Measurements from ENCODE around the gene THAP11. TPM values are rescaled to one million over a fixed set of nuclear protein-coding genes. Genes with fewer than 3 reads are reported as not detected.

The THAP11 gene
- total and polyA plus RNA-seq, 7 donors, result 30.2 to 78.6 (median 35.0) TPM

- Histone ChIP-seq H3K36me3 (ENCODE audit: insufficient read depth in 1 of 2, low read depth in 1 of 2) (peaks cover 6 to 91% of the 10 kb centered on the region in 2 donors), H3K27me3 (ENCODE audit: insufficient read depth in 3 of 3, low read length in 2 of 3) (no peaks in the 10 kb centered on the region), H3K27ac (peak overlapping the region; percentile 93), H3K9me3 (no peaks in the 10 kb centered on the region), H3K4me3 (peak overlapping the region; percentile 31), H3K4me1 (peaks cover 61% of the 10 kb centered on the region)
- peak; percentile 56 to 69 (median 65) for ATAC-seq
- intact Hi-C loops (cut with DNase I), result loop anchor here (2.0 to 10.0 kb wide), 3 partner anchors 47 to 353 kb away; partner anchors contain the start of gene ESRP2 (in 1 of the 2)
- peak; percentile 50 to 82 for DNase-seq
- 17 to 44% (median 34%) methylated on average over 21 of the region's 21 CpGs for WGBS, 3 donors
- TF ChIP-seq, protein P1, sequence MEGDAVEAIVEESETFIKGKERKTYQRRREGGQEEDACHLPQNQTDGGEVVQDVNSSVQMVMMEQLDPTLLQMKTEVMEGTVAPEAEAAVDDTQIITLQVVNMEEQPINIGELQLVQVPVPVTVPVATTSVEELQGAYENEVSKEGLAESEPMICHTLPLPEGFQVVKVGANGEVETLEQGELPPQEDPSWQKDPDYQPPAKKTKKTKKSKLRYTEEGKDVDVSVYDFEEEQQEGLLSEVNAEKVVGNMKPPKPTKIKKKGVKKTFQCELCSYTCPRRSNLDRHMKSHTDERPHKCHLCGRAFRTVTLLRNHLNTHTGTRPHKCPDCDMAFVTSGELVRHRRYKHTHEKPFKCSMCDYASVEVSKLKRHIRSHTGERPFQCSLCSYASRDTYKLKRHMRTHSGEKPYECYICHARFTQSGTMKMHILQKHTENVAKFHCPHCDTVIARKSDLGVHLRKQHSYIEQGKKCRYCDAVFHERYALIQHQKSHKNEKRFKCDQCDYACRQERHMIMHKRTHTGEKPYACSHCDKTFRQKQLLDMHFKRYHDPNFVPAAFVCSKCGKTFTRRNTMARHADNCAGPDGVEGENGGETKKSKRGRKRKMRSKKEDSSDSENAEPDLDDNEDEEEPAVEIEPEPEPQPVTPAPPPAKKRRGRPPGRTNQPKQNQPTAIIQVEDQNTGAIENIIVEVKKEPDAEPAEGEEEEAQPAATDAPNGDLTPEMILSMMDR (IDR thresholded peaks at IDR 0.05), result no peak
These were observed 39.6 kb downstream of the THAP11 start for GRCh38 chr16:67881621-67882161.

- peaks cover 61% of the 10 kb centered on the region for H3K4me1 ChIP-seq
These were observed 40.4 kb downstream of the THAP11 start for GRCh38 chr16:67882374-67883145.

DNA sequence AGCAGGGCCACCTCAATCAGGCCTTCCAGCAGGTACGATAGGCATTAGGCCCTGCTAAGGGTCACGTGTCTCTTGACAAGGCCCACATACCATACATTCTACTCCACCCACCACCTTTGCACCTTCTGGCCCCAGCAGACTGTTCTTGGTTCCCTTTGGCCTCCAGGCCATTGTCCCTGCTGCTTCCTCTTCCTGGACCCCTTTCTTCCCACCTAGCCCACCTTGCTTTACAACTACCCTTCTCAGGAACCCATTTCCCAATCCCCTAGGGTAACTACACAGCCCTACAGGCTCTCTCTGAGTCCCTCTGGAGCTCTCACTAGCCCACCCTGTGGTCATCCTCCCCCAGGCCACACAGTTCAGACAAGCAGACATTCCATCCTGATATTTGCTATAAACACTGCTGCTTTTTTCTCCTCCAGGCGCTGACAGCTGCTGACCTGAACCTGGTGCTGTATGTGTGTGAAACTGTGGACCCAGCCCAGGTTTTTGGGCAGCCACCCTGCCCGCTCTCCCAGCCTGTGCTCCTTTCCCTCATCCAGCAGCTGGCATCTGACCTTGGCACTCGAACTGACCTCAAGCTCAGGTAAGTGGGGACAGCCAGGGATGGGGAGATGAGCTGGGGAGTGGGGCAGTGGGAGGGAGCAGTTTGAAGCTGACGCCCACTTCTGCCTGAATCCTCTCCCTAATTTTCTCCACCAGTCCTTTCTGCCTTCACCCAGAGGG is 41.2 kb downstream of the THAP11 start:
- intact Hi-C loops (cut with DNase I), result loop anchor here (2.0 to 10.0 kb wide), 3 partner anchors 45 to 351 kb away; partner anchors contain the start of gene ESRP2 (in 1 of the 2)
- Histone ChIP-seq H3K27ac (peak overlapping the region; percentile 93), H3K4me1 (peaks cover 61% of the 10 kb centered on the region), H3K9me3 (no peaks in the 10 kb centered on the region), H3K4me3 (peak overlapping the region; percentile 30), H3K36me3 (ENCODE audit: insufficient read depth in 1 of 2, low read depth in 1 of 2) (peaks cover 4 to 75% of the 10 kb centered on the region in 2 donors), H3K27me3 (ENCODE audit: insufficient read depth in 3 of 3, low read length in 2 of 3) (no peaks in the 10 kb centered on the region)
- WGBS, 3 donors, result 61 to 83% (median 70%) methylated on average over 6 of the region's 6 CpGs
- DNase-seq (no peak), ATAC-seq (no peak)
- TF ChIP-seq, protein P1 (IDR thresholded peaks at IDR 0.05), result no peak

More at GRCh38 chr16:67882374-67883145, 40.4 kb downstream of the THAP11 start:
- DNase-seq (peak; percentile 76 to 93), ATAC-seq (peak; percentile 81 to 84 (median 82))
- 34 to 41% (median 37%) methylated on average over 18 of the region's 18 CpGs for WGBS, 3 donors
- Histone ChIP-seq H3K36me3 (ENCODE audit: insufficient read depth in 1 of 2, low read depth in 1 of 2) (peaks cover 4 to 83% of the 10 kb centered on the region in 2 donors), H3K4me3 (peak overlapping the region; percentile 31), H3K27ac (peak overlapping the region; percentile 93), H3K27me3 (ENCODE audit: insufficient read depth in 3 of 3, low read length in 2 of 3) (no peaks in the 10 kb centered on the region), H3K9me3 (no peaks in the 10 kb centered on the region)
- intact Hi-C loops (cut with DNase I), result loop anchor here (2.0 to 10.0 kb wide), 3 partner anchors 46 to 352 kb away; partner anchors contain the start of gene ESRP2 (in 1 of the 2)
- TF ChIP-seq, protein P1 (IDR thresholded peaks at IDR 0.05), result no peak

- Histone ChIP-seq H3K27me3 (ENCODE audit: insufficient read depth in 3 of 3, low read length in 2 of 3) (no peaks in the 10 kb centered on the region), H3K4me1 (peaks cover 61% of the 10 kb centered on the region), H3K9me3 (no peaks in the 10 kb centered on the region), H3K36me3 (ENCODE audit: insufficient read depth in 1 of 2, low read depth in 1 of 2) (peaks cover 4 to 70% of the 10 kb centered on the region in 2 donors), H3K4me3 (no peak overlapping the region), H3K27ac (peak overlapping the region; percentile 93)
- intact Hi-C loops (cut with DNase I), result loop anchor here (2.0 to 10.0 kb wide), 3 partner anchors 45 to 351 kb away; partner anchors contain the start of gene ESRP2 (in 1 of the 2)
- DNase-seq (peak; percentile 64 to 80), ATAC-seq (peak in 3 of 4 donors; percentile 21 to 48 (median 25))
- TF ChIP-seq, protein P1 (IDR thresholded peaks at IDR 0.05), result peak; percentile 81
- 57 to 79% (median 64%) methylated on average over 8 to 11 of the region's 11 CpGs for WGBS, 3 donors
These were observed 41.7 kb downstream of the THAP11 start for GRCh38 chr16:67883872-67884261.
